ENCODE measurements around the gene XAB2. TPM values are rescaled to one million over a fixed set of nuclear protein-coding genes. Genes with fewer than 3 reads are reported as not detected.

Gene XAB2
- total and polyA plus RNA-seq, 2 donors (not counting 3 experiments of a cell fraction or from before 2014, with no cell fraction given): 37.3 to 47.6 TPM

GRCh38 chr19:7589822-7590221 is 39.5 kb downstream of the XAB2 start:
- H3K27me3 ChIP-seq (ENCODE audit: control insufficient read depth in 2 of 2, insufficient read depth in 2 of 2, low read length in 2 of 2): peaks cover 1 to 4% of the 10 kb centered on the region in 2 experiments
- no peak overlapping the region for H3K4me3 ChIP-seq (replicated peaks in 1 of 3; ENCODE audit: insufficient read depth in 1 of 3, low read depth in 1 of 3, low read length in 3 of 3)
- H3K36me3 ChIP-seq (ENCODE audit: control insufficient read depth in 2 of 2, extremely low read depth in 1 of 2, insufficient read depth in 2 of 2, low read length in 2 of 2): no peaks in the 10 kb centered on the region
- FAIRE-seq (no peak), DNase-seq (ENCODE audit: low read depth, low spot score) (no peak)
- no peak overlapping the region for H3K27ac ChIP-seq (ENCODE audit: insufficient read depth, low read depth, low read length)
- CTCF ChIA-PET: no interaction called here
- no peaks in the 10 kb centered on the region for H4K20me1 ChIP-seq (replicated peaks; ENCODE audit: control insufficient read depth, extremely low read depth, insufficient read depth, low read length)
- H3K9ac ChIP-seq (replicated peaks; ENCODE audit: extremely low read depth, insufficient read depth, low read length): no peak overlapping the region
- H2AFZ ChIP-seq (ENCODE audit: low read depth, low read length): no peak overlapping the region
- no peaks in the 10 kb centered on the region for H3K9me3 ChIP-seq (replicated peaks; ENCODE audit: control insufficient read depth, insufficient read depth, low read length)
- no peaks in the 10 kb centered on the region for H3K4me1 ChIP-seq (ENCODE audit: control insufficient read depth, extremely low read depth, insufficient read depth, low read length)
- dilution Hi-C loops (cut with MboI; ENCODE audit: extremely low pct_ligation_motif_present, low sequenced_read_pairs) (no loop called here), intact Hi-C loops (cut with micrococcal nuclease) (no loop called here)
- TF ChIP-seq FOS (IDR thresholded peaks at IDR 0.05; ENCODE audit: borderline replicate concordance, insufficient read depth, low read length) (no peak), POLR2A (IDR thresholded peaks at IDR 0.05; ENCODE audit: low read depth, low read length) (no peak), EZH2 (IDR thresholded peaks at IDR 0.05; ENCODE audit: borderline replicate concordance, low read depth, low read length, severe bottlenecking) (no peak), GATA2 (IDR thresholded peaks at IDR 0.05; ENCODE audit: insufficient read depth, insufficient read length, low read depth, low read length) (no peak), MAX (IDR thresholded peaks at IDR 0.05; ENCODE audit: insufficient read depth, insufficient read length) (no peak), JUN (IDR thresholded peaks at IDR 0.05; ENCODE audit: borderline replicate concordance, insufficient read depth, insufficient read length, low read depth) (no peak), CTCF (IDR thresholded peaks at IDR 0.05; ENCODE audit: extremely low read depth in 1 of 2, insufficient read depth in 1 of 2, low read depth in 1 of 2, low read length in 2 of 2) (no peak), MYC (IDR thresholded peaks at IDR 0.05; ENCODE audit: low read depth, low read length) (no peak), POLR2AphosphoS5 (IDR thresholded peaks at IDR 0.05; ENCODE audit: insufficient read depth, low read depth, low read length) (no peak)
- no TSS peak for BruUV-seq (replicated peaks)
- no peaks in the 10 kb centered on the region for H3K9me1 ChIP-seq (replicated peaks; ENCODE audit: control insufficient read depth, extremely low read depth, insufficient read depth, low read length)
- H3K4me2 ChIP-seq (ENCODE audit: insufficient read depth, low read length): no peak overlapping the region
- H3K79me2 ChIP-seq (ENCODE audit: control insufficient read depth, insufficient read depth, low read length): no peaks in the 10 kb centered on the region
- POLR2A ChIA-PET: interaction anchor here (0.6 kb wide), 1 partner anchor 42 kb away, joined by 3 read pairs; no protein-coding TSS in a partner anchor

All from endothelial cell of umbilical vein (primary cell).